Gastroesophageal sphincter (tissue), 4 donors: ENCODE measurements around the gene CFAP251. TPM values are rescaled to one million over a fixed set of nuclear protein-coding genes. Genes with fewer than 3 reads are reported as not detected.

Experiments
- ATAC-seq: fragments of 150-250 bp; one replicate; pipeline ENCODE4 v1.9.1; 2016; ENCODE audit warnings: mild to moderate bottlenecking, moderate library complexity
- H3K27ac ChIP-seq, 4 donors: fragments of 200-600 bp; sonication (generic) in 3 of 4; 1 replicate in 3 of 4; 2 replicates in 1 of 4; pipeline ENCODE4 v1.5.1; 2016 to 2019
- H3K27me3 ChIP-seq: fragments of 200-600 bp; sonication (generic); one replicate; pipeline ENCODE4 v1.5.1; 2019
- H3K36me3 ChIP-seq, 2 donors: fragments of 200-600 bp; sonication (generic); one replicate each; pipeline ENCODE4 v1.5.1; 2019; ENCODE audit warnings: control low read depth in 1 of 2
- H3K4me1 ChIP-seq, 3 donors: fragments of 200-600 bp; sonication (generic); 1 replicate in 2 of 3; 2 replicates in 1 of 3; pipeline ENCODE4 v1.5.1; 2016 to 2019; ENCODE audit warnings: control low read depth in 2 of 3
- H3K4me3 ChIP-seq, 2 donors: fragments of 200-600 bp; sonication (generic); one replicate each; pipeline ENCODE4 v1.5.1; 2019; ENCODE audit warnings: mild to moderate bottlenecking in 1 of 2, moderate library complexity in 1 of 2
- H3K9me3 ChIP-seq, 3 donors: fragments of 200-600 bp; sonication (generic); one replicate each; pipeline ENCODE4 v1.5.1; 2017 to 2019; ENCODE audit warnings: control low read depth in 2 of 3
- CTCF ChIP-seq, 4 experiments: fragments of 200-600 bp in 2 of 4; fragments of 450-650 bp in 2 of 4; sonication (generic) in 1 of 4; IDR thresholded peaks; one replicate each; pipeline ENCODE4 v1.5.1; 2017 to 2019; ENCODE audit warnings: antibody characterized with exemption in 4 of 4, mild to moderate bottlenecking in 2 of 4, moderate library complexity in 2 of 4
- EP300 ChIP-seq: sonication (generic); formaldehyde crosslinking; IDR thresholded peaks from one replicate; pipeline ENCODE4 v1.6.1; 2017; ENCODE audit warnings: antibody characterized with exemption, mild to moderate bottlenecking
- POLR2A ChIP-seq, 2 donors: fragments of 450-650 bp; IDR thresholded peaks; one replicate each; pipeline ENCODE4 v1.6.1; 2017; ENCODE audit warnings: antibody characterized with exemption in 2 of 2, mild to moderate bottlenecking in 2 of 2, moderate library complexity in 1 of 2
- POLR2AphosphoS5 ChIP-seq: sonication (generic); formaldehyde crosslinking; IDR thresholded peaks from one replicate; pipeline ENCODE4 v1.6.1; 2017; ENCODE audit warnings: antibody characterized with exemption
- WGBS, 2 donors: methylation state at CpG; one replicate each; pipeline ENCODE4 v1.1.5; 2018; ENCODE audit warnings: low coverage in 1 of 2; 5-methylcytosine and 5-hydroxymethylcytosine counted together
- total RNA-seq, 4 donors: library from RNA; depleted of rRNA; stranded (reverse); fragments of >200 nt; gene quantifications; one replicate each; pipeline ENCODE4 v1.1.0, GENCODE V29; 2016

The CFAP251 gene
- total RNA-seq, 4 donors from 2014 or later: 0.35 to 1.9 (median 1.2) TPM

- H3K4me1 ChIP-seq: peaks cover 0 to 34% (median 15%) of the 10 kb centered on the region in 3 donors
- H3K4me3 ChIP-seq: peak overlapping the region; percentile 48 to 73
- no peak for TF ChIP-seq POLR2A (IDR thresholded peaks at IDR 0.05)
- TF ChIP-seq CTCF (IDR thresholded peaks at IDR 0.05): no peak
- no peak for TF ChIP-seq POLR2AphosphoS5
- TF ChIP-seq EP300: no peak
- H3K9me3 ChIP-seq: no peaks in the 10 kb centered on the region
- ATAC-seq: no peak
- no peaks in the 10 kb centered on the region for H3K27me3 ChIP-seq
- H3K27ac ChIP-seq: peak overlapping the region in 3 of 4 donors; percentile 73 to 87 (median 85)
- 68 to 80% methylated on average over 1 to 4 of the region's 16 CpGs for WGBS, 2 donors
- no peaks in the 10 kb centered on the region for H3K36me3 ChIP-seq
These were observed 105.9 kb downstream of the CFAP251 start for GRCh38 chr12:122024132-122024785.

DNA sequence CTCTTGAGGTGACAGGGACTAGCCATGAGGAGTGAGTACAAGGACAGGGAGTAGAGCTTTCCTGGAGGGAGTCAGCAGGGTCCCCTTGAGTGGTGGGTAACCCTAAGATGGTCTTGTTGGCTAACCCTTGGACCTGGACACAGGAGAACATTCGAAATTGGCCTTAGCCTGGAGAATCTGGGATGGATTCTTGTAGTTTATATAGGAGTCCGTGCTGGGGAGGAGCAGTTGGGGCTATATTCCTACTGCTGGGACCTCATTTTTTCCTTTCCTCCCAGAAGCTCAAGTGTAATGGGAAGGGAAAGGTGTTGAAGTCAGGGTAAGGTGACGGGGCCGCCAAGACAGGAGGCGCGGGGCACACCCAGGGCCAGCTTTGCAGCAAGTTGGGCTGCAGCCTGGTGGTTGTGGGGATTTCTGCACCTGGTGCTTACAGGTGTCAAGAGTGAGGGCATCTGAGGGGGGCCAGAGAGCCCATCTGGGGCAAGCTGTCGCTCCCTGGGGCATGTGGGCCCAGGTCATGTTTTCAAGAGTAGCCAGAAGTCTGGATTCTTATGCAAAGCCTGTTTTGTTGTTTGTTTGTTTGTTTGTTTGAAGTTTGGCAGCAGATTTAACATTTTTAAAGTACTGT lies 108.4 kb downstream of the CFAP251 start:
- Histone ChIP-seq H3K4me3 (no peak overlapping the region), H3K27ac (no peak overlapping the region), H3K27me3 (no peaks in the 10 kb centered on the region), H3K36me3 (no peaks in the 10 kb centered on the region), H3K4me1 (peaks cover 0 to 23% (median 10%) of the 10 kb centered on the region in 3 donors), H3K9me3 (no peaks in the 10 kb centered on the region)
- 80 to 90% methylated on average over 1 to 4 of the region's 7 CpGs for WGBS, 2 donors
- no peak for ATAC-seq
- TF ChIP-seq EP300: no peak
- TF ChIP-seq POLR2AphosphoS5: no peak
- TF ChIP-seq CTCF (IDR thresholded peaks at IDR 0.05): no peak
- TF ChIP-seq POLR2A (IDR thresholded peaks at IDR 0.05): no peak

DNA sequence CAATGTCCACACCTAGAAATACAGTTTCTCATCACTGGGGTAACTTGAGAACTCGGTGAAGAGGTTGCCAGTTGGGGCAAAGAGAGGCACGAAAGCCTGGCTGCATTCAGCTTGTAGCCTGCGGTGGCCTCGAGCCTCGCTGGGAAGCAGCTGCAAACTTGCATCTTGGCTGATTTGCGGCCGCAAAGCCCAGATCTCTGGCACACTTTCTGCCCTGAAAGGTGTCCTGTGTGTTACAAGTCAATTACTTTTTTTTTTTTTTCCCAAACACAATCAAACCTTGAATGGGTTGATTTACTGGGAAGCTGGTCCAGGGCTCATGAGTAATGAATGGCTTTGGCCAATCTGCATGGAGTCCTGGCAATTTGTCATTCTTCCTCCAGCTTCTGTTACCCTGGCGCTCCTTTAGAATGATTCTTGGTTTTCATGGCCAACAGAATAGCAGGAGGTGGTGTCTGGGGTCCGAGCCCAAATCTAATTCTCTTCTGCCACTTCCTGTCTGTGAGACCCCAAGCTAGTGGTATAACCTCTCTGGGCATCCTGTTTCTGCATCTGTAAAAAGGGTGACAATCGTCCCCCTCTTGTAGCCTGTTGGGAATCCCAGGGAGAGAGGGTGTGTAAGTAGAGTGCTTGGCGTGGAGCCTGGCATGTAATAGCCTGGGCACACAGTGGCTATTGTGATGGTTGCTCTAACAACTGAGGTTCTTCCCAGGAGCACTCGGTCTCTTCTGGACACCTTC lies 109.9 kb downstream of the CFAP251 start:
- H3K27me3 ChIP-seq: no peaks in the 10 kb centered on the region
- no peaks in the 10 kb centered on the region for H3K36me3 ChIP-seq
- H3K9me3 ChIP-seq: no peaks in the 10 kb centered on the region
- peaks cover 0 to 17% (median 6%) of the 10 kb centered on the region in 3 donors for H3K4me1 ChIP-seq
- TF ChIP-seq POLR2AphosphoS5: no peak
- no peak for TF ChIP-seq POLR2A (IDR thresholded peaks at IDR 0.05)
- TF ChIP-seq EP300: no peak
- no peak for TF ChIP-seq CTCF (IDR thresholded peaks at IDR 0.05)
- 91 to 100% methylated on average over 3 to 8 of the region's 12 CpGs for WGBS, 2 donors
- H3K4me3 ChIP-seq: no peak overlapping the region
- no peak for ATAC-seq
- H3K27ac ChIP-seq: no peak overlapping the region

- 85% methylated on average over 8 of the region's 23 CpGs; no CpG with 5 or more reads in 1 of the 2 donors for WGBS, 2 donors
These were observed 110.6 kb downstream of the CFAP251 start for GRCh38 chr12:122028905-122029560.

More at GRCh38 chr12:122028905-122029560, 110.6 kb downstream of the CFAP251 start:
- H3K27me3 ChIP-seq: no peaks in the 10 kb centered on the region
- TF ChIP-seq CTCF (IDR thresholded peaks at IDR 0.05) (no peak), POLR2AphosphoS5 (no peak)
- H3K4me3 ChIP-seq: no peak overlapping the region
- H3K4me1 ChIP-seq: peaks cover 0 to 10% (median under 1%) of the 10 kb centered on the region in 3 donors
- no peaks in the 10 kb centered on the region for H3K9me3 ChIP-seq
- H3K36me3 ChIP-seq: no peaks in the 10 kb centered on the region
- no peak overlapping the region for H3K27ac ChIP-seq
- no peak for ATAC-seq
